AG08395 (cell line): Measurements from ENCODE around the gene PARP14.
"Not testable (repeated sequence)": the region's sequence is repeated elsewhere in the genome, so short reads cannot be mapped to it uniquely, and the experiment has no call there.

Experiments
- DNase-seq: peaks from one replicate; pipeline ENCODE4 v3.0.0; 2012; ENCODE audit warnings: mixed read lengths, low spot score

PARP14 gene

GRCh38 chr3:122677216-122677615 is 3.4 kb upstream of the PARP14 start:
- no peak for DNase-seq

- no peak for DNase-seq
Observed at GRCh38 chr3:122678506-122678905, 2.1 kb upstream of the PARP14 start.

- DNase-seq, result peak; percentile 79
Observed at GRCh38 chr3:122679085-122679881, 1.4 kb upstream of the PARP14 start.

- peak; percentile 15 for DNase-seq
Observed at GRCh38 chr3:122679882-122680474, 661 bp upstream of the PARP14 start.

- DNase-seq, result no peak
Observed at GRCh38 chr3:122681284-122681973, 790 bp downstream of the PARP14 start.

GRCh38 chr3:122681974-122682409 is 1.4 kb downstream of the PARP14 start:
- no peak for DNase-seq

GRCh38 chr3:122682778-122683411 is 2.3 kb downstream of the PARP14 start:
- not testable (repeated sequence) for DNase-seq

- no peak for DNase-seq
Observed at GRCh38 chr3:122687298-122687697, 6.7 kb downstream of the PARP14 start.

- no peak for DNase-seq
Observed at GRCh38 chr3:122688996-122689395, 8.4 kb downstream of the PARP14 start.

- DNase-seq, result peak; percentile 4
Observed at GRCh38 chr3:122689587-122689986, 8.9 kb downstream of the PARP14 start.

- no peak for DNase-seq
Observed at GRCh38 chr3:122690096-122690495, 9.5 kb downstream of the PARP14 start.

- peak; percentile 4 for DNase-seq
Observed at GRCh38 chr3:122691195-122691594, 10.6 kb downstream of the PARP14 start.

- no peak for DNase-seq
Observed at GRCh38 chr3:122692674-122693073, 12.0 kb downstream of the PARP14 start.

GRCh38 chr3:122694966-122695365 is 14.3 kb downstream of the PARP14 start:
- DNase-seq, result no peak

GRCh38 chr3:122695927-122696561 is 15.4 kb downstream of the PARP14 start:
- no peak for DNase-seq

- no peak for DNase-seq
Observed at GRCh38 chr3:122697952-122698620, 17.4 kb downstream of the PARP14 start.

GRCh38 chr3:122700193-122700592 is 19.6 kb downstream of the PARP14 start:
- DNase-seq, result no peak

- no peak for DNase-seq
Observed at GRCh38 chr3:122705379-122705778, 24.7 kb downstream of the PARP14 start.

- not testable (repeated sequence) for DNase-seq
Observed at GRCh38 chr3:122710616-122711251, 30.1 kb downstream of the PARP14 start.

GRCh38 chr3:122714273-122714672 is 33.6 kb downstream of the PARP14 start:
- no peak for DNase-seq

- DNase-seq, result no peak
Observed at GRCh38 chr3:122716667-122717066, 36.0 kb downstream of the PARP14 start.
